Measurements from ENCODE around the gene OR2J1.
A peak's percentile ranks its signal among the peaks of the same experiment; 100 is the strongest.
"Not testable (repeated sequence)": the region's sequence is repeated elsewhere in the genome, so short reads cannot be mapped to it uniquely, and the experiment has no call there.

OR2J1 gene

GRCh38 chr6:29130644-29131043 is 31.4 kb downstream of the OR2J1 start:
- ChIA-PET POLR2A (ENCODE audit: low non-redundant PET) (no interaction called here), CTCF (interaction anchor here (0.6 kb wide), 1 partner anchor 31 kb away, joined by 3 read pairs; no protein-coding TSS in a partner anchor)
- no peak for DNase-seq (ENCODE audit: low spot score)
- H3K27ac ChIP-seq: no peak overlapping the region
- no peak for TF ChIP-seq CTCF (conservative IDR thresholded peaks at IDR 0.05; ENCODE audit: low read depth)

- DNase-seq (ENCODE audit: low spot score): peak; percentile 17
- ChIA-PET POLR2A (ENCODE audit: low non-redundant PET) (no interaction called here), CTCF (no interaction called here)
- TF ChIP-seq CTCF (conservative IDR thresholded peaks at IDR 0.05; ENCODE audit: low read depth): no peak
- H3K27ac ChIP-seq: no peak overlapping the region
These were observed 32.4 kb downstream of the OR2J1 start for GRCh38 chr6:29131691-29132090.

- no peak for TF ChIP-seq CTCF (conservative IDR thresholded peaks at IDR 0.05; ENCODE audit: low read depth)
- no peak for DNase-seq (ENCODE audit: low spot score)
- H3K27ac ChIP-seq: no peak overlapping the region
- CTCF ChIA-PET: no interaction called here
- POLR2A ChIA-PET (ENCODE audit: low non-redundant PET): no interaction called here
These were observed 38.4 kb downstream of the OR2J1 start for GRCh38 chr6:29137724-29138123.

GRCh38 chr6:29141606-29142005 is 42.3 kb downstream of the OR2J1 start:
- POLR2A ChIA-PET (ENCODE audit: low non-redundant PET): no interaction called here
- H3K27ac ChIP-seq: no peak overlapping the region
- no peak for TF ChIP-seq CTCF (conservative IDR thresholded peaks at IDR 0.05; ENCODE audit: low read depth)
- DNase-seq (ENCODE audit: low spot score): no peak
- CTCF ChIA-PET: interaction anchor here (0.7 to 1.0 kb wide), 2 partner anchors 32 to 1400 kb away, joined by 3 to 5 read pairs; no protein-coding TSS in a partner anchor

GRCh38 chr6:29142309-29142708 is 43.0 kb downstream of the OR2J1 start:
- ChIA-PET POLR2A (ENCODE audit: low non-redundant PET) (no interaction called here), CTCF (interaction anchor here (0.6 to 1.0 kb wide), 3 partner anchors 32 to 475 kb away, joined by 3 to 8 read pairs (median 3); no protein-coding TSS in a partner anchor)
- no peak for TF ChIP-seq CTCF (conservative IDR thresholded peaks at IDR 0.05; ENCODE audit: low read depth)
- H3K27ac ChIP-seq: no peak overlapping the region
- DNase-seq (ENCODE audit: low spot score): no peak

- ChIA-PET CTCF (no interaction called here), POLR2A (ENCODE audit: low non-redundant PET) (no interaction called here)
- H3K27ac ChIP-seq: no peak overlapping the region
- no peak for DNase-seq (ENCODE audit: low spot score)
- no peak for TF ChIP-seq CTCF (conservative IDR thresholded peaks at IDR 0.05; ENCODE audit: low read depth)
These were observed 46.9 kb downstream of the OR2J1 start for GRCh38 chr6:29146179-29146578.

- no peak for TF ChIP-seq CTCF (conservative IDR thresholded peaks at IDR 0.05; ENCODE audit: low read depth)
- ChIA-PET POLR2A (ENCODE audit: low non-redundant PET) (no interaction called here), CTCF (no interaction called here)
- no peak overlapping the region for H3K27ac ChIP-seq
- DNase-seq (ENCODE audit: low spot score): no peak
These were observed 47.8 kb downstream of the OR2J1 start for GRCh38 chr6:29147074-29147473.

GRCh38 chr6:29149444-29149843 is 50.2 kb downstream of the OR2J1 start:
- DNase-seq (ENCODE audit: low spot score); POLR2A ChIA-PET (ENCODE audit: low non-redundant PET); CTCF ChIA-PET; H3K27ac ChIP-seq: not testable (repeated sequence)

All from RWPE1 (cell line).